H9 (cell line): ENCODE data around the gene GFPT1. TPM values are rescaled to one million over a fixed set of nuclear protein-coding genes. Genes with fewer than 3 reads are reported as not detected.

Experiments used
- DNase-seq: peaks from one replicate; pipeline ENCODE4 v3.0.0-alpha.2; 2017
- H2AFZ ChIP-seq: one replicate; pipeline ENCODE4 v1.6.1; 2013; ENCODE audit warnings: mild to moderate bottlenecking, low read length, control low read depth, moderate library complexity
- H2AK5ac ChIP-seq: 2 replicates; pipeline ENCODE4 v1.6.1; 2013; ENCODE audit warnings: low read length, control low read depth, mixed read lengths; ENCODE audit not compliant: insufficient read length
- H2BK120ac ChIP-seq: one replicate; pipeline ENCODE4 v1.6.1; 2013; ENCODE audit warnings: low read depth, mild to moderate bottlenecking, low read length, control low read depth, inconsistent platforms; ENCODE audit not compliant: poor library complexity, severe bottlenecking
- H2BK12ac ChIP-seq: 2 replicates; pipeline ENCODE4 v1.6.1; 2013; ENCODE audit warnings: low read length, control low read depth, mixed read lengths, low read depth; ENCODE audit not compliant: insufficient read length
- H2BK15ac ChIP-seq: 2 replicates; pipeline ENCODE4 v1.6.1; 2013; ENCODE audit warnings: low read depth, low read length, control low read depth
- H2BK20ac ChIP-seq: one replicate; pipeline ENCODE4 v1.6.1; 2013; ENCODE audit warnings: low read depth, mild to moderate bottlenecking, low read length, control low read depth, inconsistent platforms; ENCODE audit not compliant: poor library complexity, severe bottlenecking
- H2BK5ac ChIP-seq: 2 replicates; pipeline ENCODE4 v1.6.1; 2013; ENCODE audit warnings: low read length, control low read depth, mixed read lengths; ENCODE audit not compliant: insufficient read length
- H3K14ac ChIP-seq: 2 replicates; pipeline ENCODE4 v1.6.1; 2013; ENCODE audit warnings: low read length, control low read depth; ENCODE audit not compliant: insufficient read depth
- H3K18ac ChIP-seq: 2 replicates; pipeline ENCODE4 v1.6.1; 2013; ENCODE audit warnings: low read depth, mild to moderate bottlenecking, mixed read lengths, low read length, control low read depth; ENCODE audit not compliant: insufficient read length
- H3K23ac ChIP-seq: 2 replicates; pipeline ENCODE4 v1.6.1; 2013; ENCODE audit warnings: low read length, control low read depth, mixed read lengths, low read depth; ENCODE audit not compliant: insufficient read length
- H3K23me2 ChIP-seq: 2 replicates; pipeline ENCODE4 v1.6.1; 2013; ENCODE audit warnings: low read depth, mild to moderate bottlenecking, mixed read lengths, low read length, control low read depth; ENCODE audit not compliant: insufficient read length, poor library complexity, severe bottlenecking
- H3K27ac ChIP-seq: 2 replicates; pipeline ENCODE4 v1.5.1; 2013; ENCODE audit warnings: low read length, control low read depth, mixed read lengths, low read depth; ENCODE audit not compliant: insufficient read length
- H3K27me3 ChIP-seq: 2 replicates; pipeline ENCODE4 v1.6.1; 2013; ENCODE audit warnings: low read length, control low read depth, inconsistent platforms; ENCODE audit not compliant: insufficient read depth
- H3K4ac ChIP-seq: 2 replicates; pipeline ENCODE4 v1.6.1; 2013; ENCODE audit warnings: low read depth, mild to moderate bottlenecking, control low read depth, inconsistent platforms, low read length, moderate library complexity
- H3K4me1 ChIP-seq: 2 replicates; pipeline ENCODE4 v1.6.1; 2013; ENCODE audit warnings: low read length, control low read depth, inconsistent platforms; ENCODE audit not compliant: insufficient read depth
- H3K4me2 ChIP-seq: 2 replicates; pipeline ENCODE4 v1.6.1; 2013; ENCODE audit warnings: low read length, control low read depth, mixed read lengths; ENCODE audit not compliant: insufficient read length, insufficient read depth
- H3K56ac ChIP-seq: 2 replicates; pipeline ENCODE4 v1.6.1; 2013; ENCODE audit warnings: low read depth, mild to moderate bottlenecking, mixed read lengths, low read length, control low read depth; ENCODE audit not compliant: insufficient read length
- H3K79me1 ChIP-seq: 2 replicates; pipeline ENCODE4 v1.6.1; 2013; ENCODE audit warnings: low read depth, mild to moderate bottlenecking, moderate library complexity, low read length, control low read depth, inconsistent platforms; ENCODE audit not compliant: insufficient read depth, poor library complexity, severe bottlenecking
- H3K79me2 ChIP-seq: 2 replicates; pipeline ENCODE4 v1.6.1; 2013; ENCODE audit warnings: low read length, control low read depth, inconsistent platforms; ENCODE audit not compliant: insufficient read depth
- H3K9ac ChIP-seq: 2 replicates; pipeline ENCODE4 v1.6.1; 2013; ENCODE audit warnings: low read length, control low read depth, mixed read lengths; ENCODE audit not compliant: insufficient read length; ENCODE audit errors: extremely low read depth
- H3K9me3 ChIP-seq: one replicate; pipeline ENCODE4 v1.6.1; 2013; ENCODE audit warnings: low read depth, low read length, inconsistent platforms; ENCODE audit not compliant: control insufficient read depth
- H3T11ph ChIP-seq: one replicate; pipeline ENCODE4 v1.6.1; 2013; ENCODE audit warnings: mild to moderate bottlenecking, low read length, control low read depth, inconsistent platforms
- H4K20me1 ChIP-seq: one replicate; pipeline ENCODE4 v1.6.1; 2013; ENCODE audit not compliant: control insufficient read depth, insufficient read length, insufficient read depth
- H4K5ac ChIP-seq: 2 replicates; pipeline ENCODE4 v1.6.1; 2013; ENCODE audit warnings: low read depth, mild to moderate bottlenecking, mixed read lengths, low read length, control low read depth; ENCODE audit not compliant: insufficient read length
- H4K8ac ChIP-seq: replicated peaks from 2 replicates; pipeline ENCODE4 v1.6.1; 2013; ENCODE audit warnings: low read length, control low read depth, mixed read lengths, low read depth; ENCODE audit not compliant: insufficient read length
- H4K91ac ChIP-seq: 2 replicates; pipeline ENCODE4 v1.6.1; 2013; ENCODE audit warnings: low read depth, mild to moderate bottlenecking, moderate library complexity, mixed read lengths, low read length, control low read depth; ENCODE audit not compliant: insufficient read length
- H3K27ac Mint-ChIP-seq, 3 experiments: 2 replicates in 2 of 3; 3 replicates in 1 of 3; pipeline ENCODE4 v1.8.0; 2020 to 2021; ENCODE audit warnings: mixed read lengths in 3 of 3, mild to moderate bottlenecking in 1 of 3, moderate library complexity in 1 of 3
- H3K27me3 Mint-ChIP-seq: 2 replicates; pipeline ENCODE4 v1.8.0; 2021; ENCODE audit warnings: low read depth, mild to moderate bottlenecking, moderate library complexity, mixed read lengths
- H3K36me3 Mint-ChIP-seq, 3 experiments: 2 replicates in 2 of 3; 3 replicates in 1 of 3; pipeline ENCODE4 v1.8.0; 2020 to 2021; ENCODE audit warnings: low read depth in 3 of 3, mixed read lengths in 3 of 3; ENCODE audit not compliant: insufficient read depth in 1 of 3
- H3K4me1 Mint-ChIP-seq, 2 experiments: 2 replicates each; pipeline ENCODE4 v1.8.0; 2020; ENCODE audit warnings: mixed read lengths in 2 of 2
- H3K4me3 Mint-ChIP-seq, 2 experiments: 2 replicates in 1 of 2; 3 replicates in 1 of 2; pipeline ENCODE4 v1.8.0; 2020 to 2021; ENCODE audit warnings: mild to moderate bottlenecking in 2 of 2, mixed read lengths in 2 of 2, moderate library complexity in 1 of 2
- H3K9me3 Mint-ChIP-seq, 2 experiments: 2 replicates in 1 of 2; 3 replicates in 1 of 2; pipeline ENCODE4 v1.8.0; 2020; ENCODE audit warnings: mild to moderate bottlenecking in 2 of 2, mixed read lengths in 2 of 2, moderate library complexity in 1 of 2
- WGBS: extraction: QIAGEN DNeasy Blood & Tissue Kit; methylation state at CpG from one replicate; pipeline ENCODE4 v1.1.7; 2013; ENCODE audit warnings: missing lambda C conversion rate, low lambda C conversion rate, mixed read lengths; ENCODE audit not compliant: insufficient read length; ENCODE audit errors: extremely low coverage; 5-methylcytosine and 5-hydroxymethylcytosine counted together
- total RNA-seq: library from RNA; stranded (reverse); gene quantifications from 2 replicates; pipeline ENCODE4 v1.2.1, GENCODE V29; 2021
- TF ChIP-seq, protein P1 (sequence below): fragments of 200-600 bp; sonication (generic); conservative IDR thresholded peaks from 3 replicates; pipeline ENCODE4 v1.8.0; 2021; ENCODE audit warnings: antibody characterized with exemption, mild to moderate bottlenecking

GFPT1 gene
- total RNA-seq, 1 experiment from 2014 or later, result 84.4 TPM

DNA sequence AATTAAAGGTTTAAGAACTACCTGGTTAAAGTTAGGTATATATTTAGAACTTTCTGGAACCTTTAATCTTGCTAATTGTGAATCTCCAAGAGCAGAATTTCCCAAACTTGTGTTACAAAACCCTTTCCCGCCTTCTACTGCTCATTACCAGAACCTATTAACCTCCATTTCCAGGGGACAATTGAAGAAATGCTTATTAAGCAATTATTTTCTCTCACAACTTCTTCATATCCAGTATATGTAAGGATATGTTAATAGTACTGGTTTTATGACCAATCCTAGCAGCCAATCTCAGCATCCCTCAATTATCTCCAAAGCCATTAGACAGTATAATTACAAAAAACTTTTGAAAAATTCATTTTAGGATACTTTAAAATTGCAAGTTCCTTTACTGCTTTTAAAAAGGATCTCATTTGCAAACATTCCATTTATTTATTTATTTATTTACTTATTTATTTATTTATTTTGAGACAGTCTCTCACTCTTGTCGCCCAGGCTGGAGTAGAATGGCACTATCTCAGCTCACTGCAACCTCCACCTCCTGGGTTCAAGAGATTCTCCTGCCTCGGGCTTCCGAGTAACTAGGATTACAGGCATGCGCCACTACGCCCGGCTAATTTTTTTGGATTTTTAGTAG is 3.7 kb downstream of the GFPT1 start:
- DNase-seq, result no peak
- H4K20me1 ChIP-seq, result no peaks in the 10 kb centered on the region
- H3K4me1 Mint-ChIP-seq, result peaks cover 25 to 32% of the 10 kb centered on the region in 2 experiments
- no peak overlapping the region for H2BK20ac ChIP-seq
- no peak overlapping the region for H3K4me2 ChIP-seq
- H3K56ac ChIP-seq, result no peak overlapping the region
- H3T11ph ChIP-seq, result no peak overlapping the region
- H3K36me3 Mint-ChIP-seq, result peaks cover 2 to 13% (median 8%) of the 10 kb centered on the region in 3 experiments; a peak in 5 of 7 replicates
- no peaks in the 10 kb centered on the region for H3K9me3 ChIP-seq
- TF ChIP-seq, protein P1, sequence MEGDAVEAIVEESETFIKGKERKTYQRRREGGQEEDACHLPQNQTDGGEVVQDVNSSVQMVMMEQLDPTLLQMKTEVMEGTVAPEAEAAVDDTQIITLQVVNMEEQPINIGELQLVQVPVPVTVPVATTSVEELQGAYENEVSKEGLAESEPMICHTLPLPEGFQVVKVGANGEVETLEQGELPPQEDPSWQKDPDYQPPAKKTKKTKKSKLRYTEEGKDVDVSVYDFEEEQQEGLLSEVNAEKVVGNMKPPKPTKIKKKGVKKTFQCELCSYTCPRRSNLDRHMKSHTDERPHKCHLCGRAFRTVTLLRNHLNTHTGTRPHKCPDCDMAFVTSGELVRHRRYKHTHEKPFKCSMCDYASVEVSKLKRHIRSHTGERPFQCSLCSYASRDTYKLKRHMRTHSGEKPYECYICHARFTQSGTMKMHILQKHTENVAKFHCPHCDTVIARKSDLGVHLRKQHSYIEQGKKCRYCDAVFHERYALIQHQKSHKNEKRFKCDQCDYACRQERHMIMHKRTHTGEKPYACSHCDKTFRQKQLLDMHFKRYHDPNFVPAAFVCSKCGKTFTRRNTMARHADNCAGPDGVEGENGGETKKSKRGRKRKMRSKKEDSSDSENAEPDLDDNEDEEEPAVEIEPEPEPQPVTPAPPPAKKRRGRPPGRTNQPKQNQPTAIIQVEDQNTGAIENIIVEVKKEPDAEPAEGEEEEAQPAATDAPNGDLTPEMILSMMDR, result no peak
- H3K23ac ChIP-seq, result no peak overlapping the region
- H2BK15ac ChIP-seq, result no peak overlapping the region
- H3K27me3 ChIP-seq, result no peaks in the 10 kb centered on the region
- H3K4me1 ChIP-seq, result no peaks in the 10 kb centered on the region
- no peak overlapping the region for H3K4ac ChIP-seq
- H3K27ac ChIP-seq, result no peak overlapping the region
- H3K9ac ChIP-seq, result no peak overlapping the region
- no peak overlapping the region for H2BK5ac ChIP-seq
- H2BK12ac ChIP-seq, result no peak overlapping the region
- H3K4me3 Mint-ChIP-seq, result no peak overlapping the region
- H3K14ac ChIP-seq, result no peak overlapping the region
- no peak overlapping the region for H4K91ac ChIP-seq
- peaks cover 3% of the 10 kb centered on the region for H3K23me2 ChIP-seq
- H3K18ac ChIP-seq, result no peak overlapping the region
- H2AFZ ChIP-seq, result no peak overlapping the region
- no peak overlapping the region for H4K5ac ChIP-seq
- no peak overlapping the region for H4K8ac ChIP-seq
- no peaks in the 10 kb centered on the region for H3K9me3 Mint-ChIP-seq
- H2BK120ac ChIP-seq, result no peak overlapping the region
- H3K79me1 ChIP-seq, result peaks cover 3% of the 10 kb centered on the region
- peaks cover 5% of the 10 kb centered on the region; the same call in 1 of the 2 replicates for H3K79me2 ChIP-seq
- no peak overlapping the region for H2AK5ac ChIP-seq
- no peaks in the 10 kb centered on the region; the same call in 1 of the 2 replicates for H3K27me3 Mint-ChIP-seq
- no CpG with 5 or more reads among the region's 7 CpGs for WGBS
- no peak overlapping the region; a peak in 2 of 7 replicates for H3K27ac Mint-ChIP-seq
